WERI-Rb-1 (cell line): ENCODE results near the gene LMO1.

ENCODE experiments used
- DNase-seq: peaks from one replicate; pipeline ENCODE4 v3.0.0-alpha.2; 2020
- H3K27ac ChIP-seq: fragments of 250-450 bp; sonication (Bioruptor Pico); 2 replicates; pipeline ENCODE4 v1.5.1; 2020; ENCODE audit warnings: mild to moderate bottlenecking, moderate library complexity
- H3K27me3 ChIP-seq: fragments of 250-450 bp; sonication (Bioruptor Pico); 2 replicates; pipeline ENCODE4 v1.5.1; 2021; ENCODE audit warnings: mild to moderate bottlenecking, low read depth, moderate library complexity; ENCODE audit not compliant: insufficient read depth, severe bottlenecking
- H3K36me3 ChIP-seq: fragments of 250-450 bp; sonication (Bioruptor Pico); 2 replicates; pipeline ENCODE4 v1.5.1; 2020; ENCODE audit warnings: mild to moderate bottlenecking, moderate library complexity
- H3K4me3 ChIP-seq: 2 replicates; pipeline ENCODE4 v1.5.1; 2011; ENCODE audit warnings: low read depth, mild to moderate bottlenecking, control low read depth, low read length
- H3K9me3 ChIP-seq: fragments of 250-450 bp; sonication (Bioruptor Pico); 2 replicates; pipeline ENCODE4 v1.5.1; 2021; ENCODE audit warnings: mild to moderate bottlenecking, moderate library complexity; ENCODE audit not compliant: severe bottlenecking
- CTCF ChIP-seq: IDR thresholded peaks from 2 replicates; pipeline ENCODE4 v1.5.1; 2011; ENCODE audit warnings: low read depth, mild to moderate bottlenecking, control low read depth, inconsistent platforms, low read length

The LMO1 gene

GRCh38 chr11:8222820-8223512, 40.7 kb downstream of the LMO1 start:
- Histone ChIP-seq H3K4me3 (no peak overlapping the region), H3K27ac (no peak overlapping the region), H3K27me3 (no peaks in the 10 kb centered on the region), H3K36me3 (peaks cover 49% of the 10 kb centered on the region), H3K9me3 (no peaks in the 10 kb centered on the region)
- TF ChIP-seq CTCF: no peak
- DNase-seq: no peak

- H3K36me3 ChIP-seq: peaks cover 49% of the 10 kb centered on the region
- H3K9me3 ChIP-seq: no peaks in the 10 kb centered on the region
- no peak for DNase-seq
- H3K27me3 ChIP-seq: no peaks in the 10 kb centered on the region
- H3K27ac ChIP-seq: no peak overlapping the region
- no peak overlapping the region for H3K4me3 ChIP-seq
- TF ChIP-seq CTCF: no peak
Measured at GRCh38 chr11:8221917-8222495, 41.7 kb downstream of the LMO1 start.

DNA sequence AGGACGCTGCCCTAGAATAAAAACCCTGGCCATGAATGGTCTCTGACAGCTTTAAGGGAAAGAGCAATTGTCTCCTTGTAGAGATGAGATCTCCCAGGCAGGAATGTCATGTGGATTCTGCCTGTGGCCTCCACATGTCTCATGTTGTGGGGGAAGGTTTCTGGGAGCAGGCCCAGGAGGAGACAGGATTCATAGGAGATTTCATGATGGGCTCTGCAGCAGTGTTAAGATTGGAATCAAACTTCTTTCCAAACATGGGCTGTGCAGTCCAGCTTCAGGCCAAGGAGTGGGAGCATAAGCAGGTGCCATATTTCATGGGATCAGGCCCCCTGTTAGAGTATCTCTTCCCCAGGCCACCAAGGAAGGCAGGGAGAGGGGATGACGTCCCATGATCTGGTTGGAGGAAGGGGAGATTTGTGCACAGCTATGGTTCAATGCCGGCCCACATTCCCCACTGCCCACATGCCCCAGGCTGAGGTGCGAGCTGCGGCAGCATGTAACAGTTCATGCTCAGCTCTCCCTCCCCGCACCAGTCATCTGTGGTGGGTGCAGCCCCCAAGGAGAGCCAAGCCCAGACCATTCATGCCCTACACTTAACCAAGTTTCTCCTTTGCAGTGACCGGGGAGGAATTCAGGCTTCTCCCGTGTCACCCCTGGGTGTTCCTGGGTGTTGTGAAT, 42.5 kb downstream of the LMO1 start:
- no peak overlapping the region for H3K4me3 ChIP-seq
- no peak for TF ChIP-seq CTCF
- no peaks in the 10 kb centered on the region for H3K9me3 ChIP-seq
- peaks cover 41% of the 10 kb centered on the region for H3K36me3 ChIP-seq
- H3K27ac ChIP-seq: no peak overlapping the region
- no peak for DNase-seq
- no peaks in the 10 kb centered on the region for H3K27me3 ChIP-seq

DNA sequence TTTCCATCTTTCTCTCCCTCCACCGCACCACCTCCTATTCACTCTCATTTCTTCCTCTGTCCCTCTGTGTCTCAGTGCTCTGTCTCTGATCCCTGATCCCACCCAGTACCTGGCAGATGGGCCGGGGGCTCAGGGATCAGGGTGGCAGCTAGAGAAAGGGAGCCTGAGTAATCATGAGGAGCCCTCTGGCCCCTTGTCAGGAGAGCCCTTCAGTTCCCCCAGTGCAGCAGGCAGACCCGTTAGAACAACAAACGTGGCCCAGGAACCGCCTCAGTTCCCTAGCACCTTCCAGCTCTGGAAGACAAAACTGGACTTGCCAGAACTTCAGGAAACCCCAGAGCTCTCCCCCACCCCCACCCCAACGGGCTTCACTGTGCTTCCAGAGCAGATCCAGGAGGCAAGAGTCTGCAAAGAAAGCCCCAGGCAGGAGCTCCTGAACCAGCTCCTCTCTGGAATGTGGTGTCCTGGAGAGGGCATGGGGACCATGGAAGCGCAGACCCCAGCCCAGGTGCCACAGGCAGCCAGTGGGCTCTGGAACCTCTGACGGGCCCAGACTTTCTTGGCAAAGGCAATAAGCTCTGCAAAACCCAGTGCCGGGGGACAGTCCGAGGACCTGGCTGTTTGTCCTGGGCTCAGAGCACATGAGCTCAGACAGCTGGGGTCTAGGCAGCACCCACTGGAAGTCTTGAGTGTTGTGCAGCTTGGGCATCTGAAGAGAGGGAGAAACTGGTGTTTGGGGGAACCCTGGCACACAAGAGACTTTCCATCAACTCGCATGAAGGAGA, 43.2 kb downstream of the LMO1 start:
- TF ChIP-seq CTCF: no peak
- no peaks in the 10 kb centered on the region for H3K9me3 ChIP-seq
- H3K4me3 ChIP-seq: no peak overlapping the region

DNA sequence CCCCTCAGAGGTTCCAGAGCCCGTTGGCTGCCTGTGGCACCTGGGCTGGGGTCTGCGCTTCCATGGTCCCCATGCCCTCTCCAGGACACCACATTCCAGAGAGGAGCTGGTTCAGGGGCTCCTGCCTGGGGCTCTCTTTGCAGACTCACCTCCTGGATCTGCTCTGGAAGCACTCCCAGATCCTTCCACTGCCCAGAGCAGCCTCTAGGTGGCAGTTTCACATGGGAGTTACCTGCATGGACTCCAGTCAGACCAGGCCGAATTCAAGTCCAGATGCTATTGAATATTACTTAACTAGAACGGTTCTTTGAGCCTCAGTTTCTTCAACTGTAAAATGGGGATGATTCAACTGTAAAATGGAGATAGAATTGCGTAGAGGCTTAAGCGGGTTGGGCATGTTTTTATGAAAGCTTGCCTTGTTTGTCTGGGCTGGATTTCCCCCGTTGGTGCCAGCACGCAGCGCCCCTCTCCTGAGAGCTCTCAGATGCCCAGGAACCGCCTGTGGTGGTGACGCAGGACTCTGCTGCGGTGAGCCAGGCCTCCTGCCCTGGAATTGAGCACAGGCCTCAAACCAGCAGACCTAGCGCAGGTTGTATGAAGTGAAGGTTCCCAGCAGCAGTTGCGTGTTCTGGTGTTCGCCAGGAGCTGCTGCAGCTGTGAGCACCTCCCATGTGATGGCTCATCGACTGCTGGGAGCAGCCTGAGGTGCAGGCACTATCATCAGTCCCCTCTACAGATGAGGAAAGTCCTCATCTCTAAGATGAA, 44.2 kb downstream of the LMO1 start:
- Histone ChIP-seq H3K27ac (no peak overlapping the region), H3K27me3 (no peaks in the 10 kb centered on the region), H3K36me3 (peaks cover 29% of the 10 kb centered on the region), H3K4me3 (no peak overlapping the region), H3K9me3 (no peaks in the 10 kb centered on the region)
- TF ChIP-seq CTCF: peak; percentile 69
- peak; percentile 72 for DNase-seq

More for the DNA sequence above, 43.2 kb downstream of the LMO1 start:
- no peak for DNase-seq
- Histone ChIP-seq H3K36me3 (peaks cover 34% of the 10 kb centered on the region), H3K27me3 (no peaks in the 10 kb centered on the region), H3K27ac (no peak overlapping the region; the same call in 1 of the 2 replicates)
